HepG2 (cell line): ENCODE data around the gene TMEM117. TPM values are rescaled to one million over a fixed set of nuclear protein-coding genes. Genes with fewer than 3 reads are reported as not detected.

ENCODE experiments used
- ATAC-seq: fragments of 200-7000 bp; cut with Tn5 transposase; 3 replicates; pipeline ENCODE4 v1.9.1; 2020; ENCODE audit warnings: mild to moderate bottlenecking, moderate library complexity
- BruUV-seq: library from RNA; stranded (reverse); fragments of 400-500 nt; replicated peaks from 2 replicates; lab custom pipeline; 2021; lab: Mats Ljungman, UMichigan
- CTCF ChIA-PET: fragments of 300-600 bp; formaldehyde crosslinking; extraction: SDS; loops from one replicate; lab custom pipeline; 2021; ENCODE audit warnings: low total read pairs, inconsistent platforms, low intra/inter-chr PET ratio; lab: Yijun Ruan, JAX
- POLR2A ChIA-PET: fragments of 350-600 bp; sonication (Branson Sonifier 250); formaldehyde crosslinking; loops from one replicate; lab custom pipeline; 2020; ENCODE audit warnings: antibody characterized with exemption, inconsistent platforms; lab: Yijun Ruan, JAX
- DNase-seq: peaks from one replicate; pipeline ENCODE4 v3.0.0-alpha.2; 2015; ENCODE audit warnings: low spot score
- FAIRE-seq: peaks from 3 replicates; lab custom pipeline; 2011; peaks lifted over from hg19 to GRCh38; lab: Jason Lieb, UNC
- H2AFZ ChIP-seq: one replicate; pipeline ENCODE4 v1.6.1; 2011; ENCODE audit warnings: low read length, inconsistent platforms
- H3K27ac ChIP-seq: fragments of 300-600 bp; 3 replicates; pipeline ENCODE4 v1.8.0; 2011; ENCODE audit warnings: mixed run types, mild to moderate bottlenecking, mixed read lengths, low read length, inconsistent platforms; ENCODE audit not compliant: insufficient read depth; ENCODE audit errors: extremely low read length
- H3K27me3 ChIP-seq, 2 experiments: fragments of 200-600 bp in 1 of 2; 2 replicates in 1 of 2; 3 replicates in 1 of 2; pipeline versions ENCODE4 v1.6.0 to v1.8.0; 2011; ENCODE audit warnings: low read length in 2 of 2, mild to moderate bottlenecking in 2 of 2, moderate library complexity in 2 of 2, inconsistent platforms in 1 of 2; ENCODE audit not compliant: insufficient read depth in 2 of 2, control insufficient read depth in 1 of 2
- H3K36me3 ChIP-seq, 2 experiments: fragments of 200-600 bp in 1 of 2; replicated peaks in 1 of 2; 2 replicates in 1 of 2; 3 replicates in 1 of 2; pipeline versions ENCODE4 v1.5.1 to v1.8.0; 2011; ENCODE audit warnings: low read length in 2 of 2, inconsistent platforms in 1 of 2; ENCODE audit not compliant: insufficient read depth in 2 of 2, control insufficient read depth in 1 of 2
- H3K4me1 ChIP-seq: 2 replicates; pipeline ENCODE4 v1.5.1; 2012; ENCODE audit warnings: low read length, inconsistent platforms; ENCODE audit not compliant: insufficient read depth
- H3K4me2 ChIP-seq: 2 replicates; pipeline ENCODE4 v1.6.0; 2011; ENCODE audit warnings: low read depth, low read length, inconsistent platforms
- H3K4me3 ChIP-seq, 3 experiments: fragments of 200-600 bp in 1 of 3; sonication (generic), shearing (Covaris generic) in 1 of 3; replicated peaks in 1 of 3; 2 replicates each; pipeline ENCODE4 v1.5.1; 2011 to 2016; ENCODE audit warnings: low read length in 3 of 3, inconsistent platforms in 2 of 3, low read depth in 2 of 3, mild to moderate bottlenecking in 2 of 3, control low read depth in 1 of 3, mixed read lengths in 1 of 3; ENCODE audit not compliant: insufficient read depth in 1 of 3
- H3K79me2 ChIP-seq: one replicate; pipeline ENCODE4 v1.6.1; 2011; ENCODE audit warnings: low read length, inconsistent platforms; ENCODE audit not compliant: insufficient read depth
- H3K9ac ChIP-seq: 2 replicates; pipeline ENCODE4 v1.6.0; 2011; ENCODE audit warnings: mild to moderate bottlenecking, low read depth, low read length, inconsistent platforms; ENCODE audit not compliant: insufficient read depth
- H3K9me3 ChIP-seq: 2 replicates; pipeline ENCODE4 v1.5.1; 2012; ENCODE audit warnings: mild to moderate bottlenecking, low read length
- H4K20me1 ChIP-seq: 2 replicates; pipeline ENCODE4 v1.6.0; 2011; ENCODE audit warnings: inconsistent platforms, mild to moderate bottlenecking, low read length, moderate library complexity; ENCODE audit not compliant: insufficient read depth
- KDM1A ChIP-seq: IDR thresholded peaks from 2 replicates; pipeline ENCODE4 v1.6.1; 2016; ENCODE audit warnings: missing compliant biosample characterization
- PCBP1 ChIP-seq: fragments of 200-400 bp; formaldehyde crosslinking; IDR thresholded peaks from 2 replicates; pipeline ENCODE4 v1.6.1; 2017; ENCODE audit warnings: mild to moderate bottlenecking, low read depth, low read length, borderline replicate concordance
- SP1 ChIP-seq, 2 experiments: fragments of 450-650 bp in 1 of 2; sonication (generic) in 1 of 2; formaldehyde crosslinking in 1 of 2; IDR thresholded peaks; 2 replicates each; pipeline versions ENCODE4 v1.4.0 to v1.6.1; 2016 to 2020; ENCODE audit warnings: missing genetic modification reagents in 1 of 2
- ZFP90 ChIP-seq: sonication (generic); formaldehyde crosslinking; IDR thresholded peaks from 2 replicates; pipeline ENCODE4 v1.8.0; 2022; ENCODE audit warnings: missing genetic modification reagents, mild to moderate bottlenecking, inconsistent platforms, borderline replicate concordance
- ZNF180 ChIP-seq: sonication (generic); formaldehyde crosslinking; IDR thresholded peaks from 2 replicates; pipeline ENCODE4 v1.4.0; 2020; ENCODE audit warnings: low read depth, missing genetic modification reagents, borderline replicate concordance
- ZNF33B ChIP-seq: sonication (generic); formaldehyde crosslinking; IDR thresholded peaks from 2 replicates; pipeline ENCODE4 v1.5.1; 2020; ENCODE audit warnings: mild to moderate bottlenecking, missing genetic modification reagents
- ZNF484 ChIP-seq: sonication (generic); formaldehyde crosslinking; IDR thresholded peaks from 2 replicates; pipeline ENCODE4 v1.5.1; 2020; ENCODE audit warnings: mild to moderate bottlenecking, low read depth, missing genetic modification reagents, borderline replicate concordance
- ZNF577 ChIP-seq: sonication (generic); formaldehyde crosslinking; IDR thresholded peaks from 2 replicates; pipeline ENCODE4 v1.4.0; 2020; ENCODE audit warnings: mild to moderate bottlenecking, low read depth, missing genetic modification reagents, borderline replicate concordance
- WGBS: methylation state at CpG from one replicate; pipeline ENCODE4 v1.1.6; 2017; ENCODE audit warnings: low lambda C conversion rate; 5-methylcytosine and 5-hydroxymethylcytosine counted together
- in situ Hi-C: cut with HindIII; loops from 2 replicates; pipeline ENCODE4 v1.10.0; 2017; ENCODE audit warnings: low pct_unique_long_range_greater_than_20kb; ENCODE audit not compliant: extremely low pct_ligation_motif_present
- intact Hi-C: fragments of 100-400 bp; cut with micrococcal nuclease; formaldehyde crosslinking; loops from one replicate; pipeline ENCODE4 v1.10.0; 2022; ENCODE audit not compliant: unreplicated experiment
- polyA plus RNA-seq, 8 experiments: library from polyadenylated mRNA; depleted of rRNA in 3 of 8; stranded (reverse) in 7 of 8; unstranded in 1 of 8; fragments of >200 nt; fragmentation: Illumina TruSeq in 4 of 8; extraction: Trizol in 4 of 8; gene quantifications; 2 replicates each; pipeline versions ENCODE4 v1.2.1 to v1.2.3, GENCODE V29; 2011 to 2016; ENCODE audit warnings: low read depth in 4 of 8, missing spikeins in 1 of 8, mixed read lengths in 1 of 8; ENCODE audit not compliant: insufficient read depth in 1 of 8
- total RNA-seq, 5 experiments: library from RNA; depleted of rRNA; stranded (reverse); fragments of >200 nt; fragmentation: Illumina TruSeq; extraction: Trizol; gene quantifications; 2 replicates each; pipeline ENCODE4 v1.2.3, GENCODE V29; 2016; ENCODE audit warnings: low read depth in 1 of 5
- TF ChIP-seq, protein P1 (sequence below): sonication (generic); formaldehyde crosslinking; IDR thresholded peaks from 2 replicates; pipeline ENCODE4 v1.8.0; 2022; ENCODE audit warnings: missing genetic modification reagents, mild to moderate bottlenecking, borderline replicate concordance
- TF ChIP-seq, protein P2 (sequence below), 2 experiments: fragments of 450-650 bp in 1 of 2; sonication (generic) in 1 of 2; formaldehyde crosslinking; IDR thresholded peaks; 2 replicates each; pipeline versions ENCODE4 v1.5.0 to v1.8.0; 2020 to 2022; ENCODE audit warnings: mild to moderate bottlenecking in 1 of 2, missing genetic modification reagents in 1 of 2
- TF ChIP-seq, protein P3 (sequence below): sonication (generic); formaldehyde crosslinking; IDR thresholded peaks from 2 replicates; pipeline ENCODE4 v1.4.0; 2020; ENCODE audit warnings: missing genetic modification reagents, borderline replicate concordance

TMEM117 gene
- total and polyA plus RNA-seq, 2 of the 13 experiments (the other 11 are each of a cell fraction or from before 2014, with no cell fraction given), result 2.8 to 8.5 TPM

DNA sequence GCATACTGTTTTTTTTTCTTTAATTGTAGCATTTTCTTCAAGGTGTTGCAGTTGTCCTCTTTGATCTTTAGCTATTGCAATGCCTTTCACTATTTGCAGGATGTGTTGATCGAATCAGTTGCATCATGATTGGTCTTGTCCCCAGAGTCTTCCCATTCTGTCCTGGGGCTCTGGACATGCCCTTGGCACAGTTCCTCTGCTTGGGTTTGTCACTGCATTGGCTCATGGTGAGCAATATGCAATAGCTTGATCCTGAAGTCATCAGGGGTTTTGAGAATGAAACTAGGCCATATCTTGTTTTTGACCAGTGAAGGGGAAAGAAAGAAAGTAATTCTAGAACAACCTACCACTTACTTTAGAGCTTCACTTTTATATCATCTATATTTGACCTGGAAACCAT, 281.5 kb downstream of the TMEM117 start:
- Histone ChIP-seq H3K79me2 (no peaks in the 10 kb centered on the region), H3K9me3 (no peaks in the 10 kb centered on the region), H3K4me3 (no peak overlapping the region), H2AFZ (no peak overlapping the region), H3K36me3 (no peaks in the 10 kb centered on the region), H3K4me2 (no peak overlapping the region), H3K4me1 (no peaks in the 10 kb centered on the region), H3K27me3 (no peaks in the 10 kb centered on the region), H4K20me1 (no peaks in the 10 kb centered on the region; the same call in 1 of the 2 replicates), H3K27ac (no peak overlapping the region), H3K9ac (no peak overlapping the region)
- no peak for ATAC-seq
- no peak for FAIRE-seq
- intact Hi-C loops, result no loop called here
- ChIA-PET POLR2A (no interaction called here), CTCF (no interaction called here)
- WGBS, result 84% methylated on average over 1 of the region's 1 CpG
- TF ChIP-seq, protein P1, sequence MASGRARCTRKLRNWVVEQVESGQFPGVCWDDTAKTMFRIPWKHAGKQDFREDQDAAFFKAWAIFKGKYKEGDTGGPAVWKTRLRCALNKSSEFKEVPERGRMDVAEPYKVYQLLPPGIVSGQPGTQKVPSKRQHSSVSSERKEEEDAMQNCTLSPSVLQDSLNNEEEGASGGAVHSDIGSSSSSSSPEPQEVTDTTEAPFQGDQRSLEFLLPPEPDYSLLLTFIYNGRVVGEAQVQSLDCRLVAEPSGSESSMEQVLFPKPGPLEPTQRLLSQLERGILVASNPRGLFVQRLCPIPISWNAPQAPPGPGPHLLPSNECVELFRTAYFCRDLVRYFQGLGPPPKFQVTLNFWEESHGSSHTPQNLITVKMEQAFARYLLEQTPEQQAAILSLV (CRISPR knock-in tag), result no peak
- TF ChIP-seq ZFP90 (CRISPR knock-in tag) (no peak), ZNF180 (CRISPR knock-in tag) (no peak), SP1 (IDR thresholded peaks at IDR 0.05) (no peak), SP1 (CRISPR knock-in tag; IDR thresholded peaks at IDR 0.05) (no peak), ZNF33B (CRISPR knock-in tag) (no peak), ZNF484 (CRISPR knock-in tag) (no peak), PCBP1 (no peak), ZNF577 (no peak), KDM1A (no peak)
- TF ChIP-seq, protein P2, sequence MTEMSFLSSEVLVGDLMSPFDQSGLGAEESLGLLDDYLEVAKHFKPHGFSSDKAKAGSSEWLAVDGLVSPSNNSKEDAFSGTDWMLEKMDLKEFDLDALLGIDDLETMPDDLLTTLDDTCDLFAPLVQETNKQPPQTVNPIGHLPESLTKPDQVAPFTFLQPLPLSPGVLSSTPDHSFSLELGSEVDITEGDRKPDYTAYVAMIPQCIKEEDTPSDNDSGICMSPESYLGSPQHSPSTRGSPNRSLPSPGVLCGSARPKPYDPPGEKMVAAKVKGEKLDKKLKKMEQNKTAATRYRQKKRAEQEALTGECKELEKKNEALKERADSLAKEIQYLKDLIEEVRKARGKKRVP (CRISPR knock-in tag; IDR thresholded peaks at IDR 0.05), result no peak
- TF ChIP-seq, protein P3, sequence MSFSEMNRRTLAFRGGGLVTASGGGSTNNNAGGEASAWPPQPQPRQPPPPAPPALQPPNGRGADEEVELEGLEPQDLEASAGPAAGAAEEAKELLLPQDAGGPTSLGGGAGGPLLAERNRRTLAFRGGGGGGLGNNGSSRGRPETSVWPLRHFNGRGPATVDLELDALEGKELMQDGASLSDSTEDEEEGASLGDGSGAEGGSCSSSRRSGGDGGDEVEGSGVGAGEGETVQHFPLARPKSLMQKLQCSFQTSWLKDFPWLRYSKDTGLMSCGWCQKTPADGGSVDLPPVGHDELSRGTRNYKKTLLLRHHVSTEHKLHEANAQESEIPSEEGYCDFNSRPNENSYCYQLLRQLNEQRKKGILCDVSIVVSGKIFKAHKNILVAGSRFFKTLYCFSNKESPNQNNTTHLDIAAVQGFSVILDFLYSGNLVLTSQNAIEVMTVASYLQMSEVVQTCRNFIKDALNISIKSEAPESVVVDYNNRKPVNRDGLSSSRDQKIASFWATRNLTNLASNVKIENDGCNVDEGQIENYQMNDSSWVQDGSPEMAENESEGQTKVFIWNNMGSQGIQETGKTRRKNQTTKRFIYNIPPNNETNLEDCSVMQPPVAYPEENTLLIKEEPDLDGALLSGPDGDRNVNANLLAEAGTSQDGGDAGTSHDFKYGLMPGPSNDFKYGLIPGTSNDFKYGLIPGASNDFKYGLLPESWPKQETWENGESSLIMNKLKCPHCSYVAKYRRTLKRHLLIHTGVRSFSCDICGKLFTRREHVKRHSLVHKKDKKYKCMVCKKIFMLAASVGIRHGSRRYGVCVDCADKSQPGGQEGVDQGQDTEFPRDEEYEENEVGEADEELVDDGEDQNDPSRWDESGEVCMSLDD, result no peak
- in situ Hi-C loops, result no loop called here
- no TSS peak for BruUV-seq
- DNase-seq, result no peak
